HG03575 (cell line): Measurements from ENCODE around the gene CHCHD1.
"Not testable (repeated sequence)": the region's sequence is repeated elsewhere in the genome, so short reads cannot be mapped to it uniquely, and the experiment has no call there.

Source experiments
- ATAC-seq: cut with Tn5 transposase; IDR thresholded peaks from one replicate; pipeline ENCODE4 v1.9.1; 2021; ENCODE audit not compliant: unreplicated experiment, insufficient number of reproducible peaks, low FRiP score; ENCODE audit errors: extremely low read depth

The CHCHD1 gene

DNA sequence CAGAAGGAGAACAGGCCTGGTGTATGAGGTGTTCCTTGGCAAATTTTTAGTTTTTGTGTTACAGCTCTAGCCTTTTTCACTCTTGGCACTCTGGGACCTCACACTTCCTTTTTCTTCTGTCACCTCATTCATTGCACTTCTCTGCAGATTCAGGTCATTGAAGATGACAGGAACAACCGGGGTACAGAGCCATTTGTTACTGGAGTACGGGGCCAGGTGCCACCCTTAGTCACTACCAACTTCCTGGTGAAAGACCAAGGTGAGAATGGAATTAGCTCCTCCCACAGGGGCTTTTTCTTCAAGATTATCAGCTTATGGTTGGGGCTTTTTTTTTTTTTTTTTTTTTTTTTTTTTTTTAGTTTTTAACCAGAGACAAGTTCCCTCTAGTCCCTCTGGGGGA, 18.5 kb upstream of the CHCHD1 start:
- no peak for ATAC-seq

DNA sequence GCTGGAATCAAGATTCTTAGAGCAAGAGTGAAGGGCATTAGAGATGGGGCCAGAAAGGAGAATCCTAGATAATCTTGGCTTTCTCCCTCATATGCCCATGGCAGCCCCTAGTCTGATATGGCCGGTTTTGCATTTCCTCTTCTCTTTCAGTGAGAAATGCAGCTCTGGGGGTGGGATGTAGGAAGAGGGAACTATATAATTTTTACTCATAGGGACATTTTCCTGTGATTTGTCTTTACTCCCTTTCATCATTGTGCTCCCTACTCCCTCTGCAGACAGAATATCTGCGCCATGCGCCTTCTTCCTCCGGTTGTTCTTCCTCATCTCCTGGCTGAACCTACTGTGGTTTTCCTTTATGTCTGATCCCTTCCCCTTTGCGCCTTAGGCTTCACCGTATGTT, 16.8 kb upstream of the CHCHD1 start:
- ATAC-seq, result no peak

DNA sequence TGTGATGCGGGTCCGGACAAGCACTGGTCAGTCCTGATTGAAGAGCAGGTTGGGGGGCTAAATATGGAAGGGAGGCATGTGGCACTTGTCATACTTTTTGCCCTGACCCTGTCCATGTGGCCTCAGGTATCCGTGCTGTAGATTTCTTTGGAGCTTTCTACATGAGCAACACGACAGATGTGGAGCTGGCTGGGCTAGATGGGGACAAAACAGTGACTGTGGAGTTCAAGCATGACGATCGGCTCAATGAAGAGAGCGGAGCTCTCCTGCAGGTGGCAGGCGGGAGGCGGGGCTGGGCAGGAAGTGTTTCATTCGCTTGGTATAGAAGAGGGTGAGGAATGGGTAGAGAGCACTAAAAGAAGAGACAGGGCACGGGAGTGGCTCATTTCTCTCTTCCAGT, 13.0 kb upstream of the CHCHD1 start:
- ATAC-seq, result no peak

DNA sequence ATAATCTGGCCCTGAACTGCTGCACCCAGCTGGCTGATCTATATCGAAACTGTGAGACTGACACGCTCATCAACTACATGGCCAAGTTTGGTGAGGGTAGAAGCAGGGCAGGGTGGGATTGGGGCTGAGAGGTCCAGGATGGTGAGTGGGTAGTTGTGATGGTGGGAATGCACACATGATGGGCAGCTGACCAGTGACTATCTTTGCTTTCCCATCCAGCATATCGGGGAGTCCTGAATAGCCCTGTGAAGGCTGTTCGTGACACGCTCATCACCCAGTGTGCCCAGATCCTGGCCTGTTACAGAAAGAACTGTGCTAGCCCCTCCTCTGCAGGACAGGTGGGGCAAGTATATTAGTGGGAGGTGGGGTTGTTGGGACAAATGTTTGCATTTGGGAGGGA, 12.5 kb upstream of the CHCHD1 start:
- no peak for ATAC-seq

DNA sequence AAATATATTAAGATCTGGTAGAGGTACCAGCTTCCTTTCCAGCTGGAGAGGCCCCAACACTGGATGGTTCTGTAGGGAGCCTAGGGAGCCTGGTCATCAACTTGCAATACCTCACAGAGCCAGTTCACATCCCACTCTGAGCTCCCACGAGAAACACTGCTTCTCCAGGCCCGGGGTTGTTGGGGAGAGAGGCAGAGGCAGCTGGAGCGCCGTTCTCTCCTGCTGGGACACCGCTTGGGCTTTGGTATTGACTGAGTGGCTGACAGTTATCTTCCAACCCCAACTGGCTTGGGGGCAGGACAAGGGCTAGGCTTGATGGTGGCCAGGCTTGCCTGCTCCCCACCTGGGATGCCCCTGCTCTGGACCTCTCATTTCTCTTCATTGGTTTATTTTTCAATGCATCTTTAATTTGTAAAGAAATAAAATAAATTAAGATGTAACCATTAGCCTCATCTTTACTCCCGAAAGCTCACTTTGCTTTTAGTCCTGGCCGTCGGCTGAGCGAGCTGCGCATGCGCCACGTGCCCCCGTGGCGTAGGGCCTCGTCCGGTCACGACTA, 10.0 kb upstream of the CHCHD1 start:
- ATAC-seq, result no peak

DNA sequence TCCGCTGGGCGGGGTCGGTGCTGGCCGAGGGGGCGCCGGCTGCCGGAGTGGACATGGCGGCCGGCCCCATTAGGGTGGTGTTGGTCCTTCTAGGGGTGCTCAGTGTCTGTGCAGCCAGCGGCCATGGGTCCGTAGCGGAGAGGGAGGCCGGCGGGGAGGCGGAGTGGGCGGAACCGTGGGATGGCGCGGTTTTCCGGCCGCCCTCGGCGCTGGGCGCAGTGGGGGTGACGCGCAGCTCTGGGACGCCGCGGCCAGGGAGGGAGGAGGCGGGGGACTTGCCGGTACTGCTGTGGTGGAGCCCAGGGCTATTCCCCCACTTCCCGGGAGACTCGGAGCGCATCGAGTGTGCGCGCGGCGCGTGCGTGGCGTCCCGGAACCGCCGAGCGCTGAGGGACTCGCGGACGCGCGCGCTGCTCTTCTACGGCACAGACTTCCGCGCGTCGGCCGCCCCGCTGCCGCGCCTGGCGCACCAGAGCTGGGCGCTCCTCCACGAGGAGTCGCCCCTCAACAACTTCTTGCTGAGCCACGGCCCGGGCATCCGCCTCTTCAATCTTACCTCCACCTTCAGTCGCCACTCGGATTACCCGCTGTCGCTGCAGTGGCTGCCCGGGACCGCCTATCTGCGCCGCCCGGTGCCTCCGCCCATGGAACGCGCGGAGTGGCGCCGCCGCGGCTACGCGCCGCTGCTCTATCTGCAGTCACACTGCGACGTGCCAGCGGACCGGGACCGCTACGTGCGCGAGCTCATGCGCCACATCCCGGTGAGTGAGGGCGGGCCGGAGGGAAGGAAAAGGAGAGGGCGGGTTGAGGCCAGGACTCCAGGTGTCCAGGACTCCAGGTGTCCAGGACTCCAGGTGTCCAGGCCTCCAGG, 9.3 kb upstream of the CHCHD1 start:
- no peak for ATAC-seq

DNA sequence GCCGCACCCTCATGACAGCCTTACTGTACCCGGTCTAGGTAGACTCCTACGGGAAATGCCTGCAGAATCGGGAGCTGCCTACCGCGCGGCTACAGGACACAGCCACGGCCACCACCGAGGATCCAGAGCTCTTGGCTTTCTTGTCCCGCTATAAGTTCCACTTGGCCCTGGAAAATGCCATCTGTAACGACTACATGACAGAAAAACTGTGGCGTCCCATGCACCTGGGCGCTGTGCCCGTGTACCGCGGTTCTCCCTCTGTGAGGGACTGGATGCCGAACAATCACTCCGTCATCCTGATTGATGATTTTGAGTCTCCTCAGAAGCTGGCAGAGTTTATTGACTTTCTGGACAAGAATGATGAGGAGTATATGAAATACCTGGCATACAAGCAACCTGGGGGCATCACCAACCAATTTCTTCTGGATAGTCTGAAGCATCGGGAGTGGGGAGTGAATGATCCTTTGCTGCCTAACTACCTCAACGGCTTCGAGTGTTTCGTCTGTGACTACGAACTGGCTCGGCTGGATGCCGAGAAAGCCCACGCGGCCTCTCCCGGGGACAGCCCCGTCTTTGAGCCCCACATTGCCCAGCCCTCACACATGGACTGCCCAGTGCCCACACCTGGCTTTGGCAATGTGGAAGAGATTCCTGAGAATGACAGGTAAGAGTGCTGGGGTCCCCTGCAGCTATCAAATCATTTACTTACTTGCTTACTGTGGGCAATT, 8.5 kb upstream of the CHCHD1 start:
- no peak for ATAC-seq

DNA sequence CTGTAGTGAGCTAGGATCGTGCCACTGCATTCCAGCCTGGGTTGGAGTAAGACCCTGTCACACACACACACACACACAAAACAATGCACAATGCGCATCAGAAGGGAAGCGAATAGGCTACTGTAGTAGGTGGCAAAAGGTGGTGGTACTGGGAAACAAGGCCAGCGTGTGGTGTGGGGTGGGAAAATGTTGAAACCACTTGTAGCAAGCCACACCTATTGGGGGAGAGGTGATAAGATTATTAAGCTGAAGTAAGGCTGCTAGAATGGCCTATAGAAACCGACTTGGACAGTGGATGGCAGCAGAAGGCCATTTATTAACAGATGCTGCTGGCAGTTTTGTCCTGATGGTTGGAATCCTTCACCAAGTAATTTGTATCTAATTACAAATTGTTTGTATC, 7.2 kb upstream of the CHCHD1 start:
- ATAC-seq, result no peak

DNA sequence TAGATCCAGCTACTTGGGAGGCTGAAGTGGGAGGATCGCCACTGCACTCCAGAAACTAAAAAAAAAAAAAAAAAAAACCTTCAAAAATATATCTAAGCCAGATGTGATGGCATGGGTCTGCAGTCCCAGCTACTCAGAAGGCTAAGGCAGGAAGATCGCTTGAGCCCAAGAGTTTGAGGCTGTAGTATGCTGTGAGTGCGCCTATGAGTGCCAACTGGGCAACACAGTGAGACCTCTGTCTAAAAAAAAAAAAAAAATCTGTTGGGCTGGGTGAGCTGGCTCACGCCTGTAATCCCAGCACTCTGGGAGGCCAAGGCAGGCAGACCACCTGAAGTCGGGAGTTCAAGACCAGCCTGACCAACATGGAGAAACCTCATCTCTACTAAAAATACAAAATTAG, 2.8 kb upstream of the CHCHD1 start:
- no peak for ATAC-seq

DNA sequence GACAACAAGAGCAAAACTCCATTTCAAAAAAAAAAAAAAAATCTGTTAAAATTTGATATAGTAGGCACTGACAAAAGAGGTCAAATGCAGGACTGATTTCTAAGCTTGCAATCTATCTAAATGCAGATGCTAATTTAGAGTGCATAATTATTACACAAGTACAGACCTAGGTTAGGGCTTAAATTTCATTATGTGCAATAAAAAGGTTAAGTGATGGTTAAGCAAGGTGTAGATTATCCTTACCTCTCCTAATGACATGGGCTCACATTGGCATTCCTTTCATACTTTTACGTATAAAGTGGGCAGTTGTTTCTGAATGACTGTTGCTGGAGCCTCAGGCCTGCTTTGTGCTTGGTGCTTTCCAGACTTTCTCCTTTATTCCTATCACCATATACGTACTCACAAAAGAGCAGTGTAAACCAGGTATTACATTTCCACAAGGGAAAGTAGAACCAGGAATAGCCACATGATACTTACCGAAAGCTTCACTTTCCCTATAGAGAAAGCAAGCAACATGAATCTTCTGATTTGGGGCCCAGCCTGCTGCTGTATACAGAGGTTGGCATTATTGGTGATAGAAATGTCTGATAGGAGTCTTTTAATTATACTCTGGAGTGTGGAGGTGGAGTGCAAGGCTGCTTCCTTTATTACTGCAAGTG, 2.2 kb upstream of the CHCHD1 start:
- ATAC-seq, result no peak

DNA sequence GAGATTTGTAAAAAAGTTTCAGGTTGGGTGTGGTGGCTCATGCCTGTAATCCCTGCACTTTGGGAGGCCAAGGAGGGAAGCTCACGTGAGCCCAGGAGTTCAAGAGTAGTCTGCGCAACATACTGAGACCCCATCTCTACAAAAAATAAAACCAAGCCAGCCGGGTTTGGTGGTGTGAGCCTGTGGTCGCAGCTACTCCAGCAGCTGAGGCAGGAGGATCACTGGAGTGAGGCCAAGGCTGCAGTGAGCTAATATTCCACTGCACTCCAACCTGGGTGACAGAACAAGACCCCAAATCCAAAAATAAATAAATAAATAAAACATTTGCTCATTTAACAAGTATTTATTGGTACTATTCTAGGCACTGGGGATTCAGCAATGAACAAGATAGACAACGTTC, 1.5 kb upstream of the CHCHD1 start:
- no peak for ATAC-seq

DNA sequence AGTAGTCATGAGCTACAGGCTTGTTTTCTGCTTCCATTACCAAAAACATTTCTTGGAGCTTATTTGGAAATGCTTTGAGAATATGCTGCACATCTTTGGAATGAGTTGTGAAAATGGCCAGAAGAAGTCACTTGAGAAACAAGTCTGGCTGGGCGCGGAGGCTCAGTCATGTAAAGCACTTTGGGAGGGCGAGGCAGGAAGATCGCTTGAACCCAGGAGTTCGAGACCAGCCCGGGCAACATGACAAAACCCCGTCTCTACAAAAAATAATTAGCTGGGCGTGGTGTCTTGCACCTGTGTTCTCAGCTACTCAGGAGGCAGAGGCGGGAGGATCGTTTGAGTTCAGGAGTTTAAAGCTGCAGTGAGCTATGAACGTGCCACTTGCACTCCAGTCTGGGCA, 882 bp upstream of the CHCHD1 start:
- no peak for ATAC-seq

DNA sequence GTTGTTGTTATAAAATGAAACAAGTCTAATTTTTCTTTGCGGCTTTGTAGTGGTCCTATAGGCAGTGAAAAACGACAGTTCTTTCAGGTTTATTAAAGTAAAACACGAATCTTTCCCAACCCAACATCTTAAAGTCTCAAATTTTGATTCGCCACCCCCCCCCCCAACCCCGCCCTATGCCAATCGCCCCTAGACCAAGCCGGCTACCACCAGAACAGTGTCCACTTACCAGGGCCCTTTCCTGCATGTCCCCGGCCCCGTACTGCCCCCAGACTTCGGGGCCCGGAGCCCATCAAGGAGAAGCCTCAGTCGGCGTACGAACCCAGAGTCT, 335 bp upstream of the CHCHD1 start:
- no peak for ATAC-seq

DNA sequence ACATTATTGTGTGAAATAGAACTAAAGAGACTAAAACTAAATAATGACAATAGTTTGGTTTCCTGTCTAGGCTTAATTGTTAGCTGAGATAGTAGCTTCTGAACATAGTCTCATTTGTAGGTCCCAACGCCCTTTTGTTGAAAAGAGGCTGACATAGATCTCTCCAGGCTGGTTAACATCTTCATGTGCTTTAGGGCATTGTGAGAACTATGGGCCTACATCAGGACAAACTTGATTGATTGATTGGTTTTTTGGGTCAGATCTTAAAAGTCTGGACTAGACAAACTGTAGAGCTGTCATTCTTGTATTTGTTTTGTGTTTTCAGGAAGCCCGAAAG, 869 bp downstream of the CHCHD1 start:
- no peak for ATAC-seq

DNA sequence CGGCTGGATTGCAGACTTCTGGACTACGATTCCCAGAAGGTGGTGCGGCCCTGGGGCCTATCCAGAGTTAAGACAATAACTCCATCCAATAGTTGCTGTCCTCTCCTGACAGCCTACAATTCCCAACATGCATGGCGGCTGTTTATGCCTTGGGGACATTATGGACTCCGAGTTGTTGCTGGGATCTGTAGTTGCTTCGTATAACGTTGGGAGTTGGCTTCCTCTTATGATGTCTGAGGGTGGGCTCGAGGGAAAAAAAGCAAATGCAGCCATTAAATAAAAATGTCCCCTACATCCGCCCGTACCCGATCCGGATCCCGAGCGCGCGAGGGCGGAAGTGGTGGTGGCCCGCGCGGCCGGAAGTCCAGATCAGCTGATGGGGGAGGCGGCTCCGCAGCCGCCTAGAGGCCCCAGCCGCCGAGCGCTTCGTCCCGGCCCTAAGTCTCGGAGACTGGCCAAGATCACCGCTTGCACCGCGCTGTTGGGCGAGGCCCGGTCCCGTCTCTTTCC, 3.4 kb downstream of the CHCHD1 start, which contains the start of gene ZSWIM8:
ZSWIM8 (plus strand) TSS at position 396 of the 510 bp plus-strand sequence. CDS start 273 bp downstream, outside the sequence.
- ATAC-seq, result peak; percentile 42

DNA sequence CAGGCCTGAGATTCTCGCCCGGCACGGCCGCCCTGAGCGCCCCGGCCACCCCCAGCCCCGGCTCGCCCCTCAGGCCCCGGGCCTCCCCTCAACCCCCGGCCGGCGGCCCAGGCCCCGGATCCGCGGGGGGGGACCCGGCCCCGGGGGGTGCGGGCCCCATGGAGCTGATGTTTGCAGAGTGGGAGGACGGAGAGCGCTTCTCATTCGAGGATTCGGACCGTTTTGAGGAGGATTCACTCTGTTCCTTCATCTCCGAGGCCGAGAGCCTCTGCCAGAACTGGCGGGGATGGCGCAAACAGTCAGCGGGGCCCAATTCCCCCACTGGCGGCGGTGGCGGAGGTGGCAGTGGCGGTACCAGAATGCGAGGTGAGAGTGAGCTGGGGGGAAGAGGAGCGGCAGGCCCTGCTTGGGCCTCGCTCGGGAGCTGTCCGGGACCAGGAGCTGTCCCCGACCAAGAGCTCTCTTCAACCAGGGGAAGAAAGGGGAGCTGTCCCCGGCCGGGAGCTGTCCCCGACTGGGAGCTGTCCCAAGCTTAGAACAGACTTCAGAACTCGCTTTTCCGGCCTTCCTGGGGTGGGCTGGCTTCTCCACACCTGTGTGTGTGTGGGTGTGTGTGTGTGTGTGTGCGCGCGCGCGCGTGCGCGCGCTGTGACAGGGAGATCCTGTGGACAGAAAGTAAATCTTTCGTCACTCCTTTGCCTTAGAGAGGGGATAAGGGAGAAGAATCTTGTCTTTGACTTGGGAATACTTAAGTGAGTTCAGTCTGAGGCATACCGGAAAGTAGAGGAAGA, 4.1 kb downstream of the CHCHD1 start:
- no peak for ATAC-seq

DNA sequence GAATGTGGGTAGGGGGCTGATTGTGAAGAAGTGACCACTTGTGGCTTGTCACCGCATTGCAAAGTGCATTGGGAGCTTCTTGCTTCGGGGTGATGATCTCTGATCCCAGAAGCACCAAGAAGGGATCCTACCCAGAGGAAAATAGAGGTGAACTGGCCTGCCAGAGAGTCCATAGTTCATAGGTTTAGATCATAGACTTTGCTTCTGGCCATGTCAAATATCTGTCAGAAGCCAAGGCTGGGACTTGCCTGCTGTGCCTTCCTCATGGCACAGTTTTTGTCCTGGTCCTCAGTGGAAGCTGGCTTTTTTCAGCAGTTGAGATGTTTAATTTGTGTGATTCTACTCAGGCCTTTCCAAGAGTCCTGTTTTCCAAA, 4.7 kb downstream of the CHCHD1 start:
- no peak for ATAC-seq

DNA sequence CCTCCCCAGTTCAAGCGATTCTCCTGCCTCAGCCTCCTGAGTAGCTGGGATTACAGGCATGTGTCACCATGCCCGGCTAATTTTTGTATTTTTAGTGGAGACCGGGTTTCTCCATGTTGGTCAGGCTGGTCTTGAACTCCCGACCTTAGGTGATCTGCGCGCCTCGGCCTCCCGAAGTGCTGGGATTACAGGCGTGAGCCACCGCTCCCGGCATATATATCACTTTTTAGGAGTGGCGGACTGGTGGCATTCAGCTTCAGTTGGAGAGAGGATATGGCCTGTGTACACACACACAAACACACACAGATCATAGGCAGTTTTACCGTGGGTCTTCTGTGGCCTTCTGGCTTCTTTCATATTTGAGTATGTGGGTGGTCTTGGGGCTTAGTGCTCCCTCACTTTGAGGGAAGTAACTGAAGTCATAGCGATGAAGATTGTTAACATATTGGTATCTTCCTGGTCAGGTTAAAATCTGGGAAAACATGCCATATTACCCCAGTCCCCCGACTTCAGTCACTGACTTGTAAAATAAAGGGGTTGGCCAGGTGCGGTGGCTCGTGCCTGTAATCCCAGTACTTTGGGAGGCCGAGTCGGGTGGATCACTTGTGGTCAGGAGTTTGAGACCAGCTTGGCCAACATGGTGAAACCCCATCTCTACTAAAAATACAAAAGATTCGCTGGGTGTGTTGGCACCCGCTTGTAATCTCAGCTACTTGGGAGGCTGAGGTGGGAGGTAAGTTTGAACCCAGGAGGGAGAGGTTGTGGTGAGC, 5.4 kb downstream of the CHCHD1 start:
- not testable (repeated sequence) for ATAC-seq
